CD14-positive monocyte (primary cell): ENCODE measurements around the gene ZBED2. TPM values are rescaled to one million over a fixed set of nuclear protein-coding genes. Genes with fewer than 3 reads are reported as not detected.

Experiments used
- DNase-seq, 3 donors: peaks; one replicate each; pipeline ENCODE4 v3.0.0-alpha.2; 2011 to 2022
- H2AFZ ChIP-seq: 2 replicates; pipeline ENCODE4 v1.6.0; 2012; ENCODE audit warnings: mild to moderate bottlenecking, low read depth, low read length, inconsistent platforms; ENCODE audit not compliant: insufficient read depth, poor library complexity, severe bottlenecking
- H3K27ac ChIP-seq, 2 donors: 1 replicate in 1 of 2; 2 replicates in 1 of 2; pipeline ENCODE4 v1.5.1; 2012 to 2013; ENCODE audit warnings: low read length in 2 of 2, control low read depth in 1 of 2, inconsistent platforms in 1 of 2, low read depth in 1 of 2, mild to moderate bottlenecking in 1 of 2
- H3K27me3 ChIP-seq, 2 donors: one replicate each; pipeline versions ENCODE4 v1.6.0 to v1.6.1; 2011 to 2013; ENCODE audit warnings: low read length in 2 of 2; ENCODE audit not compliant: control insufficient read depth in 2 of 2, insufficient read depth in 2 of 2
- H3K36me3 ChIP-seq, 2 donors: replicated peaks in 1 of 2; 1 replicate in 1 of 2; 2 replicates in 1 of 2; pipeline versions ENCODE4 v1.5.1 to v1.6.1; 2012 to 2013; ENCODE audit warnings: low read length in 2 of 2, control low read depth in 1 of 2, inconsistent platforms in 1 of 2, mild to moderate bottlenecking in 1 of 2; ENCODE audit not compliant: insufficient read depth in 2 of 2, control insufficient read depth in 1 of 2
- H3K4me1 ChIP-seq, 2 donors: 1 replicate in 1 of 2; 2 replicates in 1 of 2; pipeline versions ENCODE4 v1.5.1 to v1.6.1; 2012 to 2013; ENCODE audit warnings: low read length in 2 of 2, control low read depth in 1 of 2, inconsistent platforms in 1 of 2, mild to moderate bottlenecking in 1 of 2, moderate library complexity in 1 of 2; ENCODE audit not compliant: insufficient read depth in 2 of 2, control insufficient read depth in 1 of 2
- H3K4me2 ChIP-seq: replicated peaks from 2 replicates; pipeline ENCODE3; 2012; ENCODE audit warnings: low read length, moderate library complexity, mild to moderate bottlenecking; ENCODE audit not compliant: poor library complexity, severe bottlenecking; ENCODE audit errors: extremely low read depth
- H3K4me3 ChIP-seq, 3 experiments: fragments of 200-600 bp in 1 of 3; sonication (generic) in 1 of 3; replicated peaks in 1 of 3; 1 replicate in 2 of 3; 2 replicates in 1 of 3; pipeline ENCODE4 v1.5.1; 2011 to 2013; ENCODE audit warnings: low read length in 3 of 3, mild to moderate bottlenecking in 3 of 3, control low read depth in 2 of 3, low read depth in 2 of 3, inconsistent platforms in 1 of 3, moderate library complexity in 1 of 3
- H3K79me2 ChIP-seq: 2 replicates; pipeline ENCODE4 v1.6.0; 2012; ENCODE audit warnings: mild to moderate bottlenecking, control low read depth, inconsistent platforms, low read length, moderate library complexity; ENCODE audit not compliant: insufficient read depth
- H3K9ac ChIP-seq: 2 replicates; pipeline ENCODE4 v1.6.0; 2017; ENCODE audit warnings: low read length, mild to moderate bottlenecking; ENCODE audit not compliant: insufficient read depth, poor library complexity, severe bottlenecking
- H3K9me3 ChIP-seq, 2 donors: replicated peaks in 1 of 2; 1 replicate in 1 of 2; 2 replicates in 1 of 2; pipeline versions ENCODE4 v1.5.1 to v1.6.1; 2012 to 2013; ENCODE audit warnings: low read length in 2 of 2, control low read depth in 1 of 2; ENCODE audit not compliant: control insufficient read depth in 1 of 2, insufficient read depth in 1 of 2
- H4K20me1 ChIP-seq: 2 replicates; pipeline ENCODE4 v1.6.0; 2012; ENCODE audit warnings: mild to moderate bottlenecking, low read length, control low read depth, moderate library complexity; ENCODE audit not compliant: insufficient read depth
- H3K27ac Mint-ChIP-seq, 7 donors: one replicate each; pipeline ENCODE4 v1.8.0; 2020; ENCODE audit warnings: mild to moderate bottlenecking in 7 of 7, mixed read lengths in 7 of 7, moderate library complexity in 6 of 7, inconsistent platforms in 2 of 7
- H3K27me3 Mint-ChIP-seq, 3 donors: one replicate each; pipeline ENCODE4 v1.8.0; 2021 to 2022; ENCODE audit warnings: low read depth in 3 of 3, mild to moderate bottlenecking in 3 of 3, mixed read lengths in 3 of 3, moderate library complexity in 3 of 3, inconsistent platforms in 1 of 3
- H3K36me3 Mint-ChIP-seq, 2 donors: one replicate each; pipeline ENCODE4 v1.8.0; 2020; ENCODE audit warnings: mixed read lengths in 2 of 2, inconsistent platforms in 1 of 2, mild to moderate bottlenecking in 1 of 2
- H3K4me1 Mint-ChIP-seq: one replicate; pipeline ENCODE4 v1.8.0; 2020; ENCODE audit warnings: mild to moderate bottlenecking, mixed read lengths
- H3K4me3 Mint-ChIP-seq, 2 donors: one replicate each; pipeline ENCODE4 v1.8.0; 2020; ENCODE audit warnings: mild to moderate bottlenecking in 2 of 2, mixed read lengths in 2 of 2, moderate library complexity in 1 of 2
- H3K9me3 Mint-ChIP-seq, 7 donors: one replicate each; pipeline ENCODE4 v1.8.0; 2020 to 2022; ENCODE audit warnings: mixed read lengths in 7 of 7, mild to moderate bottlenecking in 6 of 7, moderate library complexity in 6 of 7, inconsistent platforms in 2 of 7
- CTCF ChIP-seq: fragments of 200-600 bp; IDR thresholded peaks from one replicate; pipeline ENCODE4 v1.8.0; 2022; ENCODE audit warnings: antibody characterized with exemption, mild to moderate bottlenecking
- WGBS: methylation state at CpG from one replicate; pipeline ENCODE4 v1.1.5; 2013; ENCODE audit warnings: missing lambda C conversion rate; ENCODE audit not compliant: insufficient coverage; 5-methylcytosine and 5-hydroxymethylcytosine counted together
- intact Hi-C, 2 donors: fragments of 100-400 bp; cut with micrococcal nuclease; formaldehyde crosslinking; loops; one replicate each; pipeline versions ENCODE4 v1.15.0 to v1.15.1; 2023
- polyA plus RNA-seq, 3 donors: library from polyadenylated mRNA; depleted of rRNA in 1 of 3; unstranded in 2 of 3; stranded (reverse) in 1 of 3; fragments of 300-500 nt in 2 of 3; fragments of >200 nt in 1 of 3; fragmentation: Illumina TruSeq in 2 of 3; gene quantifications; 1 replicate in 2 of 3; 2 replicates in 1 of 3; pipeline ENCODE4 v1.2.3, GENCODE V29; 2012 to 2021

The ZBED2 gene
- polyA plus RNA-seq, 3 donors = not detected

GRCh38 chr3:111617406-111617805 lies 22.3 kb upstream of the ZBED2 start:
- H3K27me3 Mint-ChIP-seq = peaks cover 0 to 2% (median 0%) of the 10 kb centered on the region in 3 donors
- Histone ChIP-seq H3K27ac (no peak overlapping the region), H3K9me3 (peaks cover 0 to 18% of the 10 kb centered on the region in 2 donors), H3K4me1 (no peaks in the 10 kb centered on the region), H3K36me3 (no peaks in the 10 kb centered on the region), H3K9ac (no peak overlapping the region), H4K20me1 (no peaks in the 10 kb centered on the region), H3K4me3 (no peak overlapping the region), H3K4me2 (no peak overlapping the region), H3K27me3 (no peaks in the 10 kb centered on the region), H3K79me2 (no peaks in the 10 kb centered on the region), H2AFZ (no peak overlapping the region)
- no peak for TF ChIP-seq CTCF
- no peak overlapping the region for H3K4me3 Mint-ChIP-seq
- peaks cover 3% of the 10 kb centered on the region for H3K4me1 Mint-ChIP-seq
- no peak overlapping the region for H3K27ac Mint-ChIP-seq
- WGBS = 80% methylated on average over 1 of the region's 3 CpGs
- intact Hi-C loops = no loop called here
- no peaks in the 10 kb centered on the region for H3K36me3 Mint-ChIP-seq
- no peak for DNase-seq
- H3K9me3 Mint-ChIP-seq = peaks cover 5 to 15% (median 9%) of the 10 kb centered on the region in 7 donors

- no peak overlapping the region for H3K27ac ChIP-seq
- DNase-seq = no peak
- peaks cover 5 to 15% (median 9%) of the 10 kb centered on the region in 7 donors for H3K9me3 Mint-ChIP-seq
- H3K27me3 ChIP-seq = no peaks in the 10 kb centered on the region
- H3K79me2 ChIP-seq = no peaks in the 10 kb centered on the region
- intact Hi-C loops = no loop called here
- H4K20me1 ChIP-seq = no peaks in the 10 kb centered on the region
- H3K4me3 ChIP-seq = no peak overlapping the region
- peaks cover 3% of the 10 kb centered on the region for H3K4me1 Mint-ChIP-seq
- H3K36me3 Mint-ChIP-seq = no peaks in the 10 kb centered on the region
- TF ChIP-seq CTCF = no peak
- H3K27ac Mint-ChIP-seq = no peak overlapping the region
- H3K4me3 Mint-ChIP-seq = no peak overlapping the region
- no peaks in the 10 kb centered on the region for H3K4me1 ChIP-seq
- H3K9ac ChIP-seq = no peak overlapping the region
- H2AFZ ChIP-seq = no peak overlapping the region
- H3K9me3 ChIP-seq = peaks cover 0 to 18% of the 10 kb centered on the region in 2 donors
- 80% methylated on average over 5 of the region's 6 CpGs for WGBS
- H3K36me3 ChIP-seq = no peaks in the 10 kb centered on the region
- peaks cover 0 to 2% (median 1%) of the 10 kb centered on the region in 3 donors for H3K27me3 Mint-ChIP-seq
- H3K4me2 ChIP-seq = no peak overlapping the region
These were observed 21.4 kb upstream of the ZBED2 start for GRCh38 chr3:111616417-111617105.
